Measurements from ENCODE around the gene SUPT16H.
"Not testable (repeated sequence)": the region's sequence is repeated elsewhere in the genome, so short reads cannot be mapped to it uniquely, and the experiment has no call there.

The SUPT16H gene

DNA sequence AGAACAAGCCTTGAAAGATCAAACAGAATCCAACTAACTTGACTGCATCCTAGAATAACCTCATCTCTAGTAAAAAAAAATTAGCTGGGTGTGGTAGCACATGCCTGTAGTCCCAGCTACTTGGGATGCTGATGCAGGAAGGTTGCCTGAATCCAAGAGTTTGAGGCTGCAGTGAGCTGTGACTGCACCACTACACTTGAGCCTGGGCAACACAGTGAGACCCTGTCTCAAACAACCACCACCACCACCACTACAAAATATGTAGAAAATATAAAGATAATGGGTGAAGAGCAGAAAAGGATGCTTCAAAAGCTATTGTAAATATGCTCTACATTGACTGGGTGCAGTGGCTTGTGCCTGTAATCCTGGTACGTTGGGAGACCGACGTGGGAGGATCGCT is 27.3 kb downstream of the SUPT16H start:
- no peak for DNase-seq

DNA sequence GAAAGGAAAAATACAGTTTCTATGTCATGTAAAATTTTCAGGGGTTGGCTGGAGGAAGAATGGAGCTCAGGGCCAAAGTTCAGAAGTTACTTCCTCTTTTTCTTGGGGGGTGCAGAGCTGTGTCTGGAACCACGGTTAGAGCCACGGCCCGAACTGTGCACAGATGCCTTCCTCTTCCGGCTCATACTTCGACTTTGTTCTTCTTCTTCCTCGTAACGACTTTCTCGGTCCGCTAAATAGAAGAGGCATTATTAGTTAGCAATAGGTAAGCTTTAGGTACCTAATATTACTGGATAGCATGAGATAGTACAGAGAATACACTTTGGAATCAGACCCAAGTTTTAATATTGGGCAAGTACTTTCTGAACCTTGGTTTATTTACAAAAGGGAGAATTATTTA is 31.2 kb downstream of the SUPT16H start:
- DNase-seq = no peak

DNA sequence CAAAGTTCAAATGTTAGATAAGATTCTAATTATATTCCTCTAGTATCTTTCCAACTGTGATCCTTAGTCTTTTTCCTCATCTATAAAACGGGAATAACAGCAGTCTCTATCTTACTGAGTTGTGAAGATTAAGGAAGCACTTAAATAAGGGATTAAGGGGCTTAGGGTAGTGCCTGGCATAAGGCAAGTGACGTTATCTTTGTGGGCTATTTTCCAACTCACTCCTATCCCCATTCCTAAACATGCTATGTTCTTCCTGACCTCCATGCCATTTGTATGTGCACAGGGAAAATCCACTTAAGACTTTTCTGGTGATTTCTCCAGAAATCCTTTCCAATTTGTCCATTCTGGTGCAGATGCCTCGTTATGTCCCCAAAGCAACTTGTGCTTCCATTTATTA is 33.3 kb downstream of the SUPT16H start:
- no peak for DNase-seq

DNA sequence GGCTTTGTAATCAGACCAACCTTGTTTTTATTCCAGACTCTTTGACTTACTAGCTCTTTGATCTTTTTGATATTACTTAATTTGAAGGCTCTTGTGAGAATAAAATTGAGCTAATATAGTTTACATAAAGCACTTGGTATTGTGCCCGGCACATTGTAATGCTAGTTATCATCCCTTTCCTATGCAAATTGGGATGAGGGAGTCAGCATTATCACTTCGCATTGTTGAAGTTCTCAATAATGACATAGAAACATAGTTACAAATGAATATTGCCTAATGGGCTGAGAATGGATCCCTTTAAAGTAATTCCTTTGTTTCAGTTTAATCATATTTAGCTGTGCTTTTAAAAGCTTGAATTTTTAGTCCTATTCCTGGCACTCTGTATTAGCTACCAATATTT is 36.6 kb downstream of the SUPT16H start:
- no peak for DNase-seq

DNA sequence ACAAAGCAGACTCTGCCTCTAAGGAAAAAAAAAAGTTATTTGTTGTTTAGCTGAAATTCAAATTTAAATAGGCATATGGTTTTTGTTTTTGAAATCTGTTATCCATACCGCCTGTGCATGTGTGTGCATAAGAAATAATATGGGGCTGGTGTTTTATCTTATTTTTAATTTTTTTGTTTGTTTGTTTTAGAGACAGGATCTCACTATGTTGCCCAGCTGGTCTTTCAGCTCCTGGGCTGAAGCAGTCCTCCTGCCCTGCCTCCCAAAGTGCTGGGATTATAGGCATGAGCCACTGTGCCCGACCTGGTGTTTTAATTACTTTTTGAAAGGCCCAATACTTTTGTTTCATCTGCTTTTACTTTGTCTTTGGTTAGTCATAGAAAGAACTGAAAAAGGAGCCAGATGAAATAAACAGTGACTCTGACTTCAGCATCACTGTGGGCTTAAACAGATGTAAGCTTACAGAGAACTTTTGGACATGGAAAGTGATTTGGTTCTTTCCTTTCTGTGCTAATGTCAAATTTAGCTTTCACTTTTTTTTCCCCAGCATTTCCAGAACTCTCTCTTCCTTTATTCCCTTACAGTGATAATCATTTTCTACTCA is 37.2 kb downstream of the SUPT16H start:
- no peak for DNase-seq

DNA sequence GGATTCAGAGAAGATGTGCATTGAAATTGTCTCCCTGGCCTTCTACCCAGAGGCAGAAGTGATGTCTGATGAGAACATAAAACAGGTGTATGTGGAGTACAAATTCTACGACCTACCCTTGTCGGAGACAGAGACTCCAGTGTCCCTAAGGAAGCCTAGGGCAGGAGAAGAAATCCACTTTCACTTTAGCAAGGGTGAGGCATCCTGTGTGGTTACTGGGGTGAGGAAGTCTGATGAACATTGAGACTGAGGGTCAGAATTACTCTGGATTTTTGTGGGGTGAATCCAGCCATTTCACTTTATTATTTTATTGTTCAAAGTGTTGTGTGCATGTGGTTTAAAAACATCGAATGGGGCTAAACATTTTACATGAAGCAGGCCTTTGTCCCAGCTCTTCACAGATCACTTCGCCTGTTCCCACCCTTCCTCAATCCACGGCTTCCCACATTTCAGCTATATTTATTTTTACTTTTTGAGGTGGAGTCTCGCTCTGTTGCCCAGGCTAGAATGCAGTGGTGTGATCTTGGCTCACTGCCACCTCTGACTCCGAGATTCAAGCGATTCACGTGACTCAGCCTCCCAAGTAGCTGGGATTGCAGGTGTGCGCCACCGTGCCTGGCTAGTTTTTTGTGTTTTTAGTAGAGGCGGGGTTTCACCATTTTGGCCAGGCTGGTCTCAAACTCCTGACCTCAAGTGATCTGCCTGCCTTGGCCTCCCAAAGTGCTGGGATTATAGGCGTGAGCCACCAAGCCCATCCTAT is 40.6 kb downstream of the SUPT16H start:
- DNase-seq = no peak

DNA sequence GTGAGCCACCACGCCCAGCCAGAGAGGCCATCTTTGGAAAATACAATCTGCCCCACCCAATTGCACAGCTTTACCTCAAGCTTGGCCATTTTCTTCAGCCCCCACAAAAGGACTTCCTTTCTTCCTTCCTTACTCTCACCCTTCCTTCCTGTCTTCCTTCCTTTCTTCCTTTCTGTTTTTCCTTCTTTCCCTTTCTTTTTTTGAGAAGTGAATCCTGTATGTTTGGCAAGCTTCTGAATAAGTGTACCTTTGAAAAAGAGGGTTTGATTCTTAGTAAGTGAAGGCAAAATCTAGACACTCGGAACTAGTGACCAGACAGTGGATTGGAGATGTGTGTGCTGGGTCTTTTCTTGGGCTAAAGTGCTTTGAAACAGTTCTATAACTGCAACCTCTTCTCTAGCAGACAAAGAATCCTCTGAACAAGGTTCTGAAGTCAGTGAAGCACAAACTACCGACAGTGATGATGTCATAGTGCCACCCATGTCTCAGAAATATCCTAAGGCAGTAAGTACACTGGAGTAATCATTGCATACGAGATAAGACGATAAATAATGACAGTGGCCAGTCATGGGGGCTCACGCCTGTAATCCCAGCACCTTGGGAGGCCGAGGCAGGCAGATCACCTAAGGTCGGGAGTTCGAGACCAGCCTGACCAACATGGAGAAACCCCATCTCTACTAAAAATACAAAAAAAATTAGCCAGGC is 49.5 kb downstream of the SUPT16H start:
- no peak for DNase-seq

DNA sequence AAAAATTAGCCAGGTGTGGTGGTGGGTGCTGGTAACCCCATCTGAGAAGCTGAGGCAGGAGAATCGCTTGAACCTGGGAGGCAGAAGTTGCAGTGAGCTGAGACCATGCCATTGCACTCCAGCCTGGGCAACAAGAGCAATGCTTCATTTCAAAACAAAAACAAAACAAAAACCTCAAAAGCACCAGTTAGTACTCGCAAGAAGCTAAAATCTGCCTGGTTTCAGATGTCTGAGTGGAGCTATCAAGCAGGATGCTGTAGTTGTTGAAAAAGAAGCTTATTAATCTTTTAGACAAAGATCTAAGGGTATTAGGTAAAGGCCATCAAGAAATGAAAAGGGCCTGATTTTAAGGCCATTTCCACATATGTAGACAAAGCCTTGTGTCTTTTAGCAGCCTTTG is 50.9 kb downstream of the SUPT16H start:
- DNase-seq = no peak

DNA sequence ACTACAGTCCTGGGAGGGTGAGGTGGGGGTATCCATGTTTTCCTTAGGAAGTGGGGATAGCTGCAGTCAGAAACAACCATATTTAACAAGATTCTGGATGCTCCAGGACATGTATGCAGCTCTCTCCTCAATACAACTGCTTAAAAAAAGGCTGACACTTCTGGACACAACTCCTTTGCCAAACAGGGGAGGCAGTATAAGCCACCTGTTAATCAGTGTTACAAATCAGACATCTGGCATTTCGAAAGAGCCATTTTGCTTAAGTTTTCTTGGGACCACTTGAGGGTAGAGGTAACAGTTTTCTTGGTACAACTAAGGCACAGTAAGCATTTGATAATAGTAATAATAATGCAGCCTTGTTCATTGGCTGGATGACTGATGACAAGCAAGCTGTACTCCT is 56.8 kb downstream of the SUPT16H start:
- DNase-seq = no peak

DNA sequence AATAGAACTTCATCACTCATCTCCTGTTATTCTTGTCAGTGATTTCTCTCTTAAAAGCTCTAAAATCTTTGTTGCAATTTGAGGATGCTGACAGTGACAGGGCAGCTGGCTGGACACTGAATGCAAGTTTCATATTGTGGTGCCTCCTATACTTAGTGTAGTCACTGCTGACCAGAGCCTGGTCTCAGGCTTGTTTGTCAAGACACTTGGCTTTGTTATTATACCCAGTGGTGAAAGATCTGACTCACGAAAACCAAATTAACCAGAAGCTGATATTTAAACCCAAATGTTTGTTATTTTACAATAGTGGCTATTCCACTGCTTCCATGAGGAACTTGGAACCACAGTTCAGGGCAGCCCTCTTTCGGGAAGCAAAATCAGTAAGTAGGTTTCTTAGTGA is 61.1 kb downstream of the SUPT16H start:
- DNase-seq = no peak

DNA sequence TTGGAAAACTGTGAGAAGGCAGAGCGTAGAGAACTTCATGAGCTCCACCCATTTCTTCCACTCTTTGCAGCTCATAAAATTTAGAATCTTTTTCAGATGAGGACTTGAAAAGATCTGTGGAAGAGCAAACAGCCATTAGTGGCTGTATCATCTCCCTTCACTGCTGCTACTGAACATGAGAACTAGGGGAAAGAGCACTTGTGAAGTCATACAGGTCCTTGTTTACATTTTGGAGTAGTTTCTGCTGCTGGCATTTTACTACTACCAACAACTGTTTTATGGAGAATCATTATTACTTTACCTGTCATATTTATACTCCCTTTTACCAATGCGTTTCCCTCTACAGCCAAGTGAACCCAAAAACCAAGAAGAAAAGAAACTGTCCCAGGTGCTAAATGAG is 62.9 kb downstream of the SUPT16H start:
- DNase-seq = no peak

DNA sequence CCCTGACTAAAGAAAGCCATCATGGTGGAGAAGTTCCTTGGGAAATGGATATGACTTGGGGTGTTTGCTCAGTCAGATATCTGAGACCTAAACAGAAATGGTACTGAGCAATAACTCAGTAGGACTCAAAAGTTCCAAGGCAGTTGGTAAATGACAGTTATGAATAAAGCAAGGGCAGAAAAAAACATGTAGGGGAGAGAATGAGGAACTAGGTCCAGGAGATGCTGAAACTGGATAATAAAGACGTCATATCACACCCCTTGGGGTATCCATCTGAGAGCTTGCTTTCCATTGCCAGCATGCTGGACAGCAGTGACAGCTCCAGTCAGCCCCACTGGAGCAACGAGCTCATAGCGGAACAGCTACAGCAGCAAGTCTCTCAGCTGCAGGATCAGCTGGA is 66.4 kb downstream of the SUPT16H start:
- no peak for DNase-seq

DNA sequence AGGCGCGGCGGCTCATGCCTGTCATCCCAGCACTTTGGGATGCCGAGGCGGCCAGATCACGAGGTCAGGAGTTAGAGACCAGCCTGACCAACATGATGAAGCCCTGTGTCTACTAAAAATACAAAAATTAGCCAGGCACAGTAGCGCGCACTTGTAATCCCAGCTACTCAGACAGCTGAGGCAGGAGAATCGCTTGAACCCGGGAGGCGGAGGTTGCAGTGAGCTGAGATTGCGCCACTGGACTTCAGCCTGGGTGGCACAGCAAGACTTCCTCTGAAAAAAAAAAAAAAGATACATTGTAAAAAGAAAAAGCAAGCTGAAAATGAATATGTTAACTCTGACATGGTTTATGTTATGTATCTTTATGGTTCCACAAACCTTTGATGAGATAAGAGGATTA is 70.3 kb downstream of the SUPT16H start:
- DNase-seq = no peak

DNA sequence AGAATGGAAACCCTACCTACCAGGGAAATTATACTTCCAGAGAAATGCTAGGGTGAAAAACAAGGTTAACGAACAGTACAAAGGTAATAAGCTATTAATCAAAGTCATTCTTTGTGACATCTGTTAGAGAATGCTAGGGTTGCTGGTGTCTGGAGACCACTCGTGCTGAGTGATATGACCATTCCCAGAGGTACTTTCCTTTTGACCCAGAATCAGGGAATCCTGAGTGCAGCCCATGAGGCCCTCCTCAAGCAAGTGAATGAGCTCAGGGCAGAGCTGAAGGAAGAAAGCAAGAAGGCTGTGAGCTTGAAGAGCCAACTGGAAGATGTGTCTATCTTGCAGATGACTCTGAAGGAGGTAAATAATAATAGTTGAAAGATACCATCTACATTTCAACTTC is 72.2 kb downstream of the SUPT16H start:
- no peak for DNase-seq

DNA sequence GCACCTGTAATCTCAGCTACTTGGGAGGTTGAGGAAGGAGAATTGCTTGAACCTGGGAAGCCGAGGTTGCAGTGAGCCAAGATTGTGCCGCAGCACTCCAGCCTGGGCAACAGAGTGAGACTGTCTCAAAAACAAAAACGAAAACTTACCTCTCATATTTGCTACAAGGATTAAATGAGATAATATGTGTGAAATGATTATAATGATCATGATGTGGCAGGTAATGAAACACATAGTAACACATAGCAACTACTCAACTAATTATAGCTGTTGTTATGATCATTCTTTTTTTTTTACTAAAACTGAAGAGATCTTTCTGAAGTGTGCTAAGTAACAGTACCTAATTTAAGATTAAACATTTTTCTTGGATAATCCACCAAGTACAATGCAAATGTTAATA is 73.9 kb downstream of the SUPT16H start:
- no peak for DNase-seq

DNA sequence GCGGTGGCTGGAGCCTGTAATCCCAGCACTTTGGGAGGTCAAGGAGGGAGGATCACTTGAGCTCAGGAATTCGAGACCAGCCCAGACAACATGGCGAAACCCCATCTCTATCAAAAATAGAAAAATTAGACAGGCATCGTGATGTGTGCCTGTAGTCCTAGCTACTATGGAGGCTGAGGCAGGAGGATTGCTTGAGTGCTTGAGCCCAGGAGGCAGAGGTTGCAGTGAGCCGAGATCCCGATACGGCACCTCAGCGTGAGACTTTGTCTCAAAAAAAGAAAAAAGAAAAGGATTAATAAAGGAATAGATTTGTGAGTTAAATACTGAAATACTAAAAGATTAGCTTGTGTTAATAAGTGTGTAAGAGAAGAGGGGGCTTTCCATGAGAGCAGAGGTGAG is 74.6 kb downstream of the SUPT16H start:
- DNase-seq = no peak

DNA sequence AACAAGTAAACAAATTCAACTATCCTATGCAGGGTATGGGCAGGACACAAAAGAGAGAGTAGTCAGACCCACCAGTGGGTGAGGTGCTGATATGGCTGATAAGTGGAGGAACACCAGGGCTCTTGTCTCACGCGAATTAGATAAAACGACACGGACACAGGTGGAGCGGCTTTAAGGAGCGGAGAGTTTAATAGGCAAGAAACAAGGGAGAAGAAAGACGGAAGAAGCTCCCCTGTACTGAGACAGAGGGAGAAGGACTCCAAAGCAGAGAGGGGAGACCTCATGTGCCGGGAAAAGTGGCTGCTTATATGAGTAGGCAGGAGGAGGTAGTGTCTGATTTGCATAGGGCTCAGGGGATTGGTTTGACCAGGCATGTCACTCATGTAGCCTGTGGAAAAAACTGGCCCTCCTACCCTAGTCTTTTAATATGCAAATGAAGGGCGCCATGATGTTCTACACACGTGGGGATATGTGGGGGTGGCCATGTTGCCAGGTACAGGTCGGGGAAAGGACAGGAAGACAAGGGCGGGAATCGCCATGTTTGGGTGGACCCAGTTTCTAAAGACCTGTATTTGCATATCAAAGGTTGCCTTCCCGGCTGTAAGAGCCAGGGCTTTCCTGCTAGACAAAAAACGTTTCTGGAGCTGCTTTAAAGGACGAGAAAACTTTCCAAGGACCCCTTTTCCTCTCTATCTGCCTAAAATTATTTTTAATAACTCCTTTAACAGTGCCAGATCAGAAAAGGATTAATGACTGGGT is 75.2 kb downstream of the SUPT16H start:
- peak; percentile 92 for DNase-seq

DNA sequence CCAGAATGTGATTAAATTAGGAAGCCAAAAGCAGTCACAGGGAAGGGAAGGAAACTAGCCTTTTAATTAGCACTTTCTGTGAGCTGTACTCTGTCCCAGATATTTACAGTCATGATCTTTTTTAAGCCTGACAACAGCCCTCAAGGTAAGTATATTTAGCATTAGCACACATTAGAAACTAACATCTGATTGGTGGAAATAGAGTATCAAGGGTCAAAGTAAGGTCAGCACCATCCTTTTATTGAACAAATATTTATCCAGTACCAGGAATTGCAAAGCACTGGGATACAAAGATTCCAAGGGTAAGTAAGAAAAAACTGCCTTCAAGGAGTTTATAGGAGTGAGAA is 75.7 kb downstream of the SUPT16H start:
- no peak for DNase-seq

DNA sequence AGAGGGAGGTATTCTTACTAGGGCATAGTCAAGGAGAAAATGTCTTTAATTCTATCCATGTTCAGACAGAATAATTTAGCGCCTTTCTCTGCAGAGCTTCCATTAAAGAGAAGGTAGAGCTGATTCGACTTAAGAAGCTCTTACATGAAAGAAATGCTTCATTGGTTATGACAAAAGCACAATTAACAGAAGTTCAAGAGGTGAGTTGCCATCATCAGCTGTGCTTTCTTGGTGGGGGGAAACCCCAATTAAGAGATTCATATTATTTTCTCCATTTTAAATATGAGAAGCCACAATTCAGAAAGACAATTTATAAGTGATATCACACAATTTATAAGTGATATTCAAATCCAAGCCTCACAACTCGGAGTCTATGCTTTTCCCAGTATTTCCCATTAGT is 76.2 kb downstream of the SUPT16H start:
- DNase-seq = no peak

DNA sequence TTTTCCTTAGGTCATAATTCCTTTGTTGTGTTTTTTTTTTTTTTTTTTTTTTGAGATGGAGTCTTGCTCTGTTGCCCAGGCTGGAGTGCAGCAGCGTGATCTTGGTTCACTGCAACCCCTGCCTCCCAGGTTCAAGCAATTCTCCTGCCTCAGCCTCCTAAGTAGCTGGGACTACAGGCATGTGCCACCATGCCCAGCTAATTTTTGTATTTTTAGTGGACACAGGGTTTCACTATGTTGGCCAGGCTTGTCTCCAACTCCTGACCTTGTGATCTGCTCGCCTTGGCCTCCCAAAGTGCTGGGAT is 81.0 kb downstream of the SUPT16H start:
- not testable (repeated sequence) for DNase-seq

DNA sequence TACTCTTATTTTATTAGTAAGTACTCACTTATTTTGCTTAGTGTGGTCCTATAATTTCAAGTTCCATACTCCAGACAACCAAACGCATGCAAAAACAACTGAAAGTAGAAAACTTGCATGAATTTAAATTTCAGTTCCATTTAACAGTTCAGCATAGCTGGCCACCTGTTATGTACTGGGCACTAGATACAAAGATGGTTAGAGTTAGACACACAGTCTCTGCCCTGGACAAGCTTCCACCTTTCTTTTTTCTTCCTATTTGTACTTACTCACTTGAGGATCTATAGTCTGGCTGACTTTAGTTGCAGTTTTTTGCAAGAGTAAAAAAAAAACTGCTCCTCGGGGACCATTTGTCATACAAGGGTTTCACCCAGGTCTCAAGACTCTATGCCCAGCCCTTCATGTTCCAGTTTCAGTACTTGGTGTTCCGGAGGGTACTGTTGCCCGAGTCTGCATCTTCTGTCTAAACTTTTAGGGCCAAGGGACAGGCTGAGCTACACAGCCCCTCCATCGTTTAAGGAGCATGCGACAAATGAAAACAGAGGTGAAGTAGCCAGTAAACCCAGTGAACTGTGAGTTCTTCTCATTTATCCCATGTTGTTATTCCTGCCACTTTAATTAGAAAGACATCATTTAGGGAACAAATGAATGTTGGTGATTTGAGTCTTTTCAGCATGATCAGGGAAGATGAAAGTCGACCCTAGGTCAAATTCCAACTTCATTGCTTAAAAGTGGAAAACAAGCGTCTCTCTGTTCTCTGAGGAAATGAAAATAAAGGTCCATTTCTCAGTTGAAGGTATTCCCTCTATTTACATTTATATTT is 81.6 kb downstream of the SUPT16H start:
- DNase-seq = no peak
